Measurements from ENCODE around the gene SCFD2. TPM values are rescaled to one million over a fixed set of nuclear protein-coding genes. Genes with fewer than 3 reads are reported as not detected.

The SCFD2 gene
- polyA plus RNA-seq, 3 donors, result 5.4 to 9.4 (median 6.7) TPM

DNA sequence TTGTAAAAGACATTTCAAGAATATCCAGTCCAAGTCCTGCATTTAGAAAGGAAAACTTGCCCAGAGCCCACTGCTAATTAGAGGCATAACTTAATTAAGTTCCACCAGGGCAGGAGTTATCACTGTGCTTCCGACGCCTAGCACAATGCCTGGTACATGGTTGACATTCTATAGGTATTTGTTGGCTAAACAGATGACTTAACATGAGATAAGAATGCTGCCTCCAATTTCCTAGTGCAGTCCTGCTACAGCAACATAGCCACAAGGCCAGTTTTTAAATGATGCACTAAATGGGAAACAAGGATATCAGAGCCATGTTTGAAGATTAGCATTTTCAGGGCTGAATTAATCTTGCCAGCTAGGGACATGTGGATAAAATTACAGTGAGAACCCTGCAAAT, 339.6 kb downstream of the SCFD2 start:
- Histone ChIP-seq H3K79me2 (ENCODE audit: insufficient read depth, low read length) (no peaks in the 10 kb centered on the region), H3K9me3 (replicated peaks in 1 of 2; ENCODE audit: control insufficient read depth in 1 of 2, insufficient read depth in 1 of 2, low read length in 2 of 2) (peaks cover 5 to 7% of the 10 kb centered on the region in 2 donors), H4K20me1 (ENCODE audit: insufficient read depth, low read length) (no peaks in the 10 kb centered on the region), H3K9ac (ENCODE audit: insufficient read depth, low read length, poor library complexity, severe bottlenecking) (no peak overlapping the region), H3K4me3 (replicated peaks in 1 of 3; ENCODE audit: low read depth in 2 of 3, low read length in 3 of 3) (no peak overlapping the region), H2AFZ (ENCODE audit: insufficient read depth, low read depth, low read length, poor library complexity, severe bottlenecking) (no peak overlapping the region), H3K4me2 (replicated peaks; ENCODE audit: extremely low read depth, low read length, poor library complexity, severe bottlenecking) (no peak overlapping the region), H3K4me1 (ENCODE audit: control insufficient read depth in 1 of 2, insufficient read depth in 2 of 2, low read length in 2 of 2) (no peaks in the 10 kb centered on the region), H3K27ac (ENCODE audit: low read depth in 1 of 2, low read length in 2 of 2) (no peak overlapping the region), H3K36me3 (replicated peaks in 1 of 2; ENCODE audit: control insufficient read depth in 1 of 2, insufficient read depth in 2 of 2, low read length in 2 of 2) (no peaks in the 10 kb centered on the region), H3K27me3 (ENCODE audit: control insufficient read depth in 2 of 2, insufficient read depth in 2 of 2, low read length in 2 of 2) (no peaks in the 10 kb centered on the region)
- intact Hi-C loops (cut with micrococcal nuclease), result no loop called here
- Mint-ChIP-seq H3K27ac (no peak overlapping the region), H3K4me3 (no peak overlapping the region), H3K27me3 (ENCODE audit: low read depth in 3 of 3) (peaks cover 0 to 2% (median 0%) of the 10 kb centered on the region in 3 donors), H3K4me1 (no peaks in the 10 kb centered on the region), H3K36me3 (peaks cover 3 to 4% of the 10 kb centered on the region in 2 donors), H3K9me3 (peaks cover 3 to 10% (median 7%) of the 10 kb centered on the region in 7 donors)
- TF ChIP-seq, protein P1, sequence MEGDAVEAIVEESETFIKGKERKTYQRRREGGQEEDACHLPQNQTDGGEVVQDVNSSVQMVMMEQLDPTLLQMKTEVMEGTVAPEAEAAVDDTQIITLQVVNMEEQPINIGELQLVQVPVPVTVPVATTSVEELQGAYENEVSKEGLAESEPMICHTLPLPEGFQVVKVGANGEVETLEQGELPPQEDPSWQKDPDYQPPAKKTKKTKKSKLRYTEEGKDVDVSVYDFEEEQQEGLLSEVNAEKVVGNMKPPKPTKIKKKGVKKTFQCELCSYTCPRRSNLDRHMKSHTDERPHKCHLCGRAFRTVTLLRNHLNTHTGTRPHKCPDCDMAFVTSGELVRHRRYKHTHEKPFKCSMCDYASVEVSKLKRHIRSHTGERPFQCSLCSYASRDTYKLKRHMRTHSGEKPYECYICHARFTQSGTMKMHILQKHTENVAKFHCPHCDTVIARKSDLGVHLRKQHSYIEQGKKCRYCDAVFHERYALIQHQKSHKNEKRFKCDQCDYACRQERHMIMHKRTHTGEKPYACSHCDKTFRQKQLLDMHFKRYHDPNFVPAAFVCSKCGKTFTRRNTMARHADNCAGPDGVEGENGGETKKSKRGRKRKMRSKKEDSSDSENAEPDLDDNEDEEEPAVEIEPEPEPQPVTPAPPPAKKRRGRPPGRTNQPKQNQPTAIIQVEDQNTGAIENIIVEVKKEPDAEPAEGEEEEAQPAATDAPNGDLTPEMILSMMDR (IDR thresholded peaks at IDR 0.05), result no peak
- 100% methylated on average over 2 of the region's 2 CpGs for WGBS (ENCODE audit: insufficient coverage)
- no peak for DNase-seq

DNA sequence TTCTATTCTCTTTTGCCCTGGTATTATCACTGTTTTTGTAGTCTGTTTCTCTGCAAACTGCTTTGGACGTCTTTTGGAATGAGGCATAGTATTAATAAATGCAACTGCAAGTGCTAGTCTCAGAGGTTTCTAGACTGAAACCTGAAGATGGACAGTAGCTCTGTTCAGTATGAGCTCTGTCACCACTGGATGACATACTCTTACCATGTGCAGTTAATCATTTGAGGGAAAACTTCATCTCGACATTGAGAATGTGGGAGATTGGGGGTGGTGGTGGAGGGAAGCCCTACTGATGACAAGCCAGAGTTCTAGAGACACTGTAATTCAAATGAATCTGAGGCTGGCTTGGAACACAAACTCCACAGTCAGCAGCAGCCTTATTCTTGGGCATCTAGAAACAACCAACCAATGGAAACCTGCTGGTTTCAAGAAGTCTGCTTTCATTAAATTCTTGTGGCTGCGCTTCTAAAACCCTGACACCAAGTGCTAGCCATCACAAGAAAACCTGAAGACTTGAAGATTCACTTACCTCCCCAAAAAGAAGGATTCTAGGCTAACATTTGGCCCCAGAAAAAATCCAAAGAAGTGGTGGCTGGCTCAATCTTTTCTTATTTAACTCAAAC, 342.1 kb downstream of the SCFD2 start:
- H3K4me1 Mint-ChIP-seq, result no peaks in the 10 kb centered on the region

More for the DNA sequence above, 342.1 kb downstream of the SCFD2 start:
- TF ChIP-seq, protein P1 (IDR thresholded peaks at IDR 0.05), result no peak
- H3K9me3 Mint-ChIP-seq, result no peaks in the 10 kb centered on the region
- no peak overlapping the region for H3K4me3 ChIP-seq (replicated peaks in 1 of 3; ENCODE audit: low read depth in 2 of 3, low read length in 3 of 3)
- H3K36me3 ChIP-seq (replicated peaks in 1 of 2; ENCODE audit: control insufficient read depth in 1 of 2, insufficient read depth in 2 of 2, low read length in 2 of 2), result no peaks in the 10 kb centered on the region
- peaks cover 0 to 2% (median 0%) of the 10 kb centered on the region in 3 donors for H3K27me3 Mint-ChIP-seq (ENCODE audit: low read depth in 3 of 3)
- H3K27me3 ChIP-seq (ENCODE audit: control insufficient read depth in 2 of 2, insufficient read depth in 2 of 2, low read length in 2 of 2), result no peaks in the 10 kb centered on the region
- H3K36me3 Mint-ChIP-seq, result peaks cover 0 to 3% of the 10 kb centered on the region in 2 donors
- no peaks in the 10 kb centered on the region for H3K79me2 ChIP-seq (ENCODE audit: insufficient read depth, low read length)
- no peak overlapping the region for H2AFZ ChIP-seq (ENCODE audit: insufficient read depth, low read depth, low read length, poor library complexity, severe bottlenecking)
- intact Hi-C loops (cut with micrococcal nuclease), result no loop called here
- no peaks in the 10 kb centered on the region for H3K4me1 ChIP-seq (ENCODE audit: control insufficient read depth in 1 of 2, insufficient read depth in 2 of 2, low read length in 2 of 2)
- whole genome bisulfite sequencing (ENCODE audit: insufficient coverage), result 100% methylated on average over 1 of the region's 3 CpGs
- no peaks in the 10 kb centered on the region for H4K20me1 ChIP-seq (ENCODE audit: insufficient read depth, low read length)
- no peak for DNase-seq
- no peak overlapping the region for H3K4me2 ChIP-seq (replicated peaks; ENCODE audit: extremely low read depth, low read length, poor library complexity, severe bottlenecking)
- no peak overlapping the region for H3K4me3 Mint-ChIP-seq
- no peak overlapping the region for H3K9ac ChIP-seq (ENCODE audit: insufficient read depth, low read length, poor library complexity, severe bottlenecking)
- no peak overlapping the region for H3K27ac Mint-ChIP-seq
- no peaks in the 10 kb centered on the region for H3K9me3 ChIP-seq (replicated peaks in 1 of 2; ENCODE audit: control insufficient read depth in 1 of 2, insufficient read depth in 1 of 2, low read length in 2 of 2)
- H3K27ac ChIP-seq (ENCODE audit: low read depth in 1 of 2, low read length in 2 of 2), result no peak overlapping the region
